ENCODE results near the gene OPRD1.

OPRD1 gene

GRCh38 chr1:28914228-28915030 lies 102.5 kb downstream of the OPRD1 start, which contains the start of gene EPB41:
Gene EPB41, plus strand, starts transcription at chr1:28914569. Its CDS starts 72,869 bp downstream, at chr1:28987438.
- peak; percentile 92 for DNase-seq

- no peak for DNase-seq
Measured at GRCh38 chr1:28915031-28915895, 103.3 kb downstream of the OPRD1 start.

GRCh38 chr1:28917757-28918118 lies 105.8 kb downstream of the OPRD1 start:
- DNase-seq: no peak

Data from NCI-H524 treated with DMSO at 0.1 percent for 48 hours (cell line).